Neural cell (in vitro differentiated cells): Measurements from ENCODE around the gene COPZ2. TPM values are rescaled to one million over a fixed set of nuclear protein-coding genes. Genes with fewer than 3 reads are reported as not detected.

Experiments used
- H2AFZ ChIP-seq: fragments of 200-600, 300-800 bp; sonication (generic), shearing (Covaris generic); 2 replicates; pipeline ENCODE4 v1.6.0; 2014; ENCODE audit warnings: low read depth, mild to moderate bottlenecking, antibody characterized with exemption, low read length, moderate library complexity
- H3F3A ChIP-seq: fragments of 200-600 bp; shearing (Covaris generic); 2 replicates; pipeline ENCODE4 v1.6.1; 2016; ENCODE audit warnings: mild to moderate bottlenecking, moderate library complexity, mixed read lengths, antibody characterized with exemption, low read length; ENCODE audit not compliant: insufficient read depth, poor library complexity, severe bottlenecking
- H3K27ac ChIP-seq: fragments of 200-600, 300-800 bp; sonication (generic), shearing (Covaris generic); 2 replicates; pipeline ENCODE4 v1.5.1; 2014; ENCODE audit warnings: mild to moderate bottlenecking, low read length, moderate library complexity
- H3K27me3 ChIP-seq: fragments of 300-800, 200-600 bp; sonication (generic), shearing (Covaris generic); 2 replicates; pipeline ENCODE4 v1.6.0; 2014; ENCODE audit warnings: mild to moderate bottlenecking, low read depth, low read length, moderate library complexity; ENCODE audit not compliant: insufficient read depth
- H3K36me3 ChIP-seq: fragments of 300-800, 200-600 bp; sonication (generic), shearing (Covaris generic); 2 replicates; pipeline ENCODE4 v1.5.1; 2014; ENCODE audit warnings: mild to moderate bottlenecking, antibody characterized with exemption, low read length, moderate library complexity; ENCODE audit not compliant: insufficient read depth
- H3K4me2 ChIP-seq: fragments of 300-800, 200-600 bp; sonication (generic), shearing (Covaris generic); 2 replicates; pipeline ENCODE4 v1.6.0; 2014; ENCODE audit warnings: mild to moderate bottlenecking, low read length
- H3K4me3 ChIP-seq: fragments of 300-800, 200-600 bp; sonication (generic), shearing (Covaris generic); 2 replicates; pipeline ENCODE4 v1.5.1; 2014; ENCODE audit warnings: mild to moderate bottlenecking, low read length, moderate library complexity
- H3K79me2 ChIP-seq: fragments of 200-600 bp; shearing (Covaris generic); replicated peaks from 2 replicates; pipeline ENCODE4 v1.6.0; 2014; ENCODE audit warnings: mild to moderate bottlenecking, low read length, moderate library complexity; ENCODE audit not compliant: insufficient read depth
- H3K9ac ChIP-seq: fragments of 300-800, 200-600 bp; sonication (generic), shearing (Covaris generic); 2 replicates; pipeline ENCODE4 v1.6.1; 2016; ENCODE audit warnings: mild to moderate bottlenecking, low read length, mixed read lengths
- H3K9me2 ChIP-seq: fragments of 200-600 bp; shearing (Covaris generic); 2 replicates; pipeline ENCODE4 v1.6.1; 2016; ENCODE audit warnings: mild to moderate bottlenecking, low read length, mixed read lengths; ENCODE audit not compliant: insufficient read depth
- H3K9me3 ChIP-seq: fragments of 200-600, 300-800 bp; sonication (generic), shearing (Covaris generic); 2 replicates; pipeline ENCODE4 v1.6.1; 2016; ENCODE audit warnings: mild to moderate bottlenecking, mixed run types, low read length, moderate library complexity, mixed read lengths
- H4K20me1 ChIP-seq: fragments of 200-600 bp; shearing (Covaris generic); 2 replicates; pipeline ENCODE4 v1.6.1; 2016; ENCODE audit warnings: mild to moderate bottlenecking, mixed run types; ENCODE audit not compliant: insufficient read depth
- CTCF ChIP-seq: fragments of 450-650 bp; IDR thresholded peaks from 2 replicates; pipeline ENCODE4 v1.5.1; 2014; ENCODE audit warnings: antibody characterized with exemption, mild to moderate bottlenecking, moderate library complexity; ENCODE audit not compliant: poor library complexity, severe bottlenecking
- EP300 ChIP-seq: fragments of 450-650 bp; conservative IDR thresholded peaks from 2 replicates; pipeline ENCODE4 v1.6.1; 2014; ENCODE audit warnings: antibody characterized with exemption, mild to moderate bottlenecking, moderate library complexity; ENCODE audit not compliant: poor library complexity, severe bottlenecking
- EZH2 ChIP-seq: fragments of 200-600, 300-800 bp; shearing (Covaris generic), sonication (generic); IDR thresholded peaks from 2 replicates; pipeline ENCODE4 v1.6.1; 2014; ENCODE audit warnings: antibody characterized with exemption, low read length, borderline replicate concordance, mild to moderate bottlenecking; ENCODE audit not compliant: insufficient read depth, poor library complexity, severe bottlenecking
- MXI1 ChIP-seq: fragments of 450-650 bp; conservative IDR thresholded peaks from 2 replicates; pipeline ENCODE4 v1.6.1; 2014; ENCODE audit warnings: antibody characterized with exemption, mild to moderate bottlenecking; ENCODE audit not compliant: poor library complexity, severe bottlenecking
- POLR2AphosphoS5 ChIP-seq: IDR thresholded peaks from 2 replicates; pipeline ENCODE4 v1.6.1; 2012
- RAD21 ChIP-seq: fragments of 450-650 bp; conservative IDR thresholded peaks from 2 replicates; pipeline ENCODE4 v1.6.1; 2014; ENCODE audit warnings: antibody characterized with exemption, mild to moderate bottlenecking, moderate library complexity
- SMC3 ChIP-seq: fragments of 450-650 bp; conservative IDR thresholded peaks from 2 replicates; pipeline ENCODE4 v1.6.1; 2014; ENCODE audit warnings: antibody characterized with exemption, mild to moderate bottlenecking, moderate library complexity; ENCODE audit not compliant: poor library complexity
- TAF1 ChIP-seq: IDR thresholded peaks from 2 replicates; pipeline ENCODE4 v1.6.1; 2012; ENCODE audit warnings: low read depth
- polyA plus RNA-seq: library from polyadenylated mRNA; depleted of rRNA; stranded (reverse); fragments of >200 nt; gene quantifications from 2 replicates; pipeline ENCODE4 v1.2.3, GENCODE V29; 2014
- TF ChIP-seq, protein P1 (sequence below): IDR thresholded peaks from 2 replicates; pipeline ENCODE4 v1.6.1; 2012; ENCODE audit warnings: borderline replicate concordance

Gene COPZ2
- polyA plus RNA-seq, 1 donor from 2014 or later, result not detected

DNA sequence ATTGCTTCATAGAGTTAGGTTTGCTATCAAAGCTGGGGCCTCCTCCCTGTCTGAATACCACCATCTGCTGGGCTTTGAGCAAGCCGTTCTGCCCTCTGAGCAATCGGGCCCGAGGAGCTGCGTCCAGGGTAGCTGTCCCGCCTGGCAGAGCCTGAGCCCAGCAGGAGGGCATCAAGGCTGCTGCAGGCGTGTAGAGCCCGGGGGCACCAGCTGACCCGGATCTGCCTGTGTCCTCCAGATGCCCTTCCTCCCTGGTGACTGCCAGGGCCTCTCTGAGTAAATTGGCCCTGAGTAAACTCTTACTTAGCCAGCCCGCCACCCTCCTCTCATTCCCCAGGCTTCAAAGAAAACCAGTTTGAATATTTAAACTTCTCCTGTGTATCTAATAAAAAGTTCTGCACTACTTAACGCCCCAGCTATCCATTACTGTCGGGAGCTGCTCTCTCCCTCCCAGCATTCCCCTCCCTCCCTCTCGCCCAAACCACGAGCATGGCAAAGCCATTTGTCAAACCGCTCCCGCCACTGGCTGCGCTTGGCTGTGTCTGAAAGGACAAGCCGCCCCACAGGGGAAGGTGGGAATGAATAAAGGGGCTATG lies 50.3 kb downstream of the COPZ2 start:
- H3K4me2 ChIP-seq, result no peak overlapping the region
- H3K4me3 ChIP-seq, result no peak overlapping the region
- H3K27me3 ChIP-seq, result no peaks in the 10 kb centered on the region
- no peaks in the 10 kb centered on the region for H3K36me3 ChIP-seq
- H2AFZ ChIP-seq, result no peak overlapping the region
- no peaks in the 10 kb centered on the region for H3F3A ChIP-seq
- H3K27ac ChIP-seq, result no peak overlapping the region
- TF ChIP-seq RAD21 (no peak), CTCF (no peak), MXI1 (no peak), SMC3 (no peak), POLR2AphosphoS5 (no peak), EZH2 (no peak), TAF1 (no peak), EP300 (no peak)
- TF ChIP-seq, protein P1, sequence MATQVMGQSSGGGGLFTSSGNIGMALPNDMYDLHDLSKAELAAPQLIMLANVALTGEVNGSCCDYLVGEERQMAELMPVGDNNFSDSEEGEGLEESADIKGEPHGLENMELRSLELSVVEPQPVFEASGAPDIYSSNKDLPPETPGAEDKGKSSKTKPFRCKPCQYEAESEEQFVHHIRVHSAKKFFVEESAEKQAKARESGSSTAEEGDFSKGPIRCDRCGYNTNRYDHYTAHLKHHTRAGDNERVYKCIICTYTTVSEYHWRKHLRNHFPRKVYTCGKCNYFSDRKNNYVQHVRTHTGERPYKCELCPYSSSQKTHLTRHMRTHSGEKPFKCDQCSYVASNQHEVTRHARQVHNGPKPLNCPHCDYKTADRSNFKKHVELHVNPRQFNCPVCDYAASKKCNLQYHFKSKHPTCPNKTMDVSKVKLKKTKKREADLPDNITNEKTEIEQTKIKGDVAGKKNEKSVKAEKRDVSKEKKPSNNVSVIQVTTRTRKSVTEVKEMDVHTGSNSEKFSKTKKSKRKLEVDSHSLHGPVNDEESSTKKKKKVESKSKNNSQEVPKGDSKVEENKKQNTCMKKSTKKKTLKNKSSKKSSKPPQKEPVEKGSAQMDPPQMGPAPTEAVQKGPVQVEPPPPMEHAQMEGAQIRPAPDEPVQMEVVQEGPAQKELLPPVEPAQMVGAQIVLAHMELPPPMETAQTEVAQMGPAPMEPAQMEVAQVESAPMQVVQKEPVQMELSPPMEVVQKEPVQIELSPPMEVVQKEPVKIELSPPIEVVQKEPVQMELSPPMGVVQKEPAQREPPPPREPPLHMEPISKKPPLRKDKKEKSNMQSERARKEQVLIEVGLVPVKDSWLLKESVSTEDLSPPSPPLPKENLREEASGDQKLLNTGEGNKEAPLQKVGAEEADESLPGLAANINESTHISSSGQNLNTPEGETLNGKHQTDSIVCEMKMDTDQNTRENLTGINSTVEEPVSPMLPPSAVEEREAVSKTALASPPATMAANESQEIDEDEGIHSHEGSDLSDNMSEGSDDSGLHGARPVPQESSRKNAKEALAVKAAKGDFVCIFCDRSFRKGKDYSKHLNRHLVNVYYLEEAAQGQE, result no peak
- no peaks in the 10 kb centered on the region for H3K9me3 ChIP-seq
- H3K9me2 ChIP-seq, result no peaks in the 10 kb centered on the region
- no peaks in the 10 kb centered on the region for H3K79me2 ChIP-seq
- no peaks in the 10 kb centered on the region for H4K20me1 ChIP-seq
- H3K9ac ChIP-seq, result no peak overlapping the region

DNA sequence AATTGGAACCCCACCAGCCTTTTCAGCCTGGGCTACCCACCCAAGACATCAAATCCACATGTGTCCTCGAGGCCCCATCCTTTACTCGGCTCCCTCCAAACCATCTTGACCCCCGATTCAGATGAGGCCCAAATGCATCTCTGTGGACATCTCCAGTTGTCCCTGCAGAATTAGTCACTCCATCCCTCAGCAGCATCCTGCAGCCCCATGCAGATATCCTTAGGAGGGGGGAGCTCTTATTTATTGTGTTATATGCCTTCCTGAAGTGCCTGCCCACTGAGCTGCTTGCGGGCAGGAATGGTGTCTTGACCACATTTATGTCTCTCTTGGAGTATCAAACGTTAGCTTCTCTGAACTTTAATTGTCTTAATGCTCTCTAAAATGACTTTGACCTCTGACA lies 51.1 kb downstream of the COPZ2 start:
- H3K4me2 ChIP-seq, result no peak overlapping the region
- no peak for TF ChIP-seq RAD21
- no peak for TF ChIP-seq CTCF
- no peak for TF ChIP-seq TAF1
- no peak for TF ChIP-seq SMC3
- no peak for TF ChIP-seq EZH2
- H3K27me3 ChIP-seq, result no peaks in the 10 kb centered on the region
- H3F3A ChIP-seq, result no peaks in the 10 kb centered on the region
- no peaks in the 10 kb centered on the region for H3K9me3 ChIP-seq
- H4K20me1 ChIP-seq, result no peaks in the 10 kb centered on the region
- H3K36me3 ChIP-seq, result no peaks in the 10 kb centered on the region
- H3K4me3 ChIP-seq, result no peak overlapping the region
- no peak overlapping the region for H2AFZ ChIP-seq
- H3K9ac ChIP-seq, result no peak overlapping the region
- no peaks in the 10 kb centered on the region for H3K79me2 ChIP-seq
- H3K27ac ChIP-seq, result no peak overlapping the region
- no peaks in the 10 kb centered on the region for H3K9me2 ChIP-seq
